GM19452 (cell line): ENCODE data around the gene DNER.
A peak's percentile ranks its signal among the peaks of the same experiment; 100 is the strongest.
"Not testable (repeated sequence)": the region's sequence is repeated elsewhere in the genome, so short reads cannot be mapped to it uniquely, and the experiment has no call there.

ENCODE experiments used
- ATAC-seq: cut with Tn5 transposase; IDR thresholded peaks from one replicate; pipeline ENCODE4 v1.9.1; 2021; ENCODE audit not compliant: unreplicated experiment

DNER gene

GRCh38 chr2:229715895-229716507 is 1.6 kb upstream of the DNER start:
- no peak for ATAC-seq

GRCh38 chr2:229714736-229715541 is 584 bp upstream of the DNER start:
- peak; percentile 27 for ATAC-seq

- ATAC-seq, result peak; percentile 25
These were observed 830 bp downstream of the DNER start for GRCh38 chr2:229713371-229714079.

DNA sequence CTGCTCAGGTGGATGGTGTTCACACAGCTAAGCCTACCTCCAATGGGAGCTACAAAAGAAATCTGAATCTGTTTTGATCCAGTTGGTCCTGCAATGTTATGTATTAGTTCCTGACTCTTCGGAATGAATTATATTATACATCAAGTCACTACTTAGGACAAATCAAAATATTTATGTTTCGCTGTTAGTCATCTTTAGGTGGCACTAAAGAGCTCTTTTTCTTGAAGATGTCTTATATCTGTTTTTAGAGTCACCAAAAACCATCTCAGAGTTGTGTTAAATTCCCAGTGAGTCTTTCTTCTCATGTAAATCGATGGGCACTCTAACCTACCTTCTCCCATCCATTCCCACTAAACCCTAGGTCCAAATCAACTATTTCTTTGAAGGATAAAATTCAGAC is 2.2 kb downstream of the DNER start:
- ATAC-seq, result no peak

DNA sequence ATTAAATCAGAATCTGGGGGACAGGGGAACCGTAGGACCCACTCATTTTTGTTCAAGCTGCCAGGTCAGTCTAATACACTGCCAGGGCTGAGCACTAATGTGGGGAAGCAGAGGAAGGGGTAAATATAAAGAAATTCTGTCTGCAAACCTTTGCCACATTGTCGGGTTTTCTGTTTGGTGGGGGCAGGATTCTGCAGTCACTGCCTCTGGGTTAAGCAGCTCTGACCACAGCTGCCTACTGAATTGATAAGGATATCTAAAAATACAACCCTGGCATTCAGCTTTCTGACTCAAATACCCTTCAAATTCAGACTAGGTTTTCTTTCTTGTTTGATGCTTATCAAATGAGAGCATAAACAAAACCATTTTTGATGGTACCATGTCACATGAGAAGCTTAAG is 6.0 kb downstream of the DNER start:
- no peak for ATAC-seq

DNA sequence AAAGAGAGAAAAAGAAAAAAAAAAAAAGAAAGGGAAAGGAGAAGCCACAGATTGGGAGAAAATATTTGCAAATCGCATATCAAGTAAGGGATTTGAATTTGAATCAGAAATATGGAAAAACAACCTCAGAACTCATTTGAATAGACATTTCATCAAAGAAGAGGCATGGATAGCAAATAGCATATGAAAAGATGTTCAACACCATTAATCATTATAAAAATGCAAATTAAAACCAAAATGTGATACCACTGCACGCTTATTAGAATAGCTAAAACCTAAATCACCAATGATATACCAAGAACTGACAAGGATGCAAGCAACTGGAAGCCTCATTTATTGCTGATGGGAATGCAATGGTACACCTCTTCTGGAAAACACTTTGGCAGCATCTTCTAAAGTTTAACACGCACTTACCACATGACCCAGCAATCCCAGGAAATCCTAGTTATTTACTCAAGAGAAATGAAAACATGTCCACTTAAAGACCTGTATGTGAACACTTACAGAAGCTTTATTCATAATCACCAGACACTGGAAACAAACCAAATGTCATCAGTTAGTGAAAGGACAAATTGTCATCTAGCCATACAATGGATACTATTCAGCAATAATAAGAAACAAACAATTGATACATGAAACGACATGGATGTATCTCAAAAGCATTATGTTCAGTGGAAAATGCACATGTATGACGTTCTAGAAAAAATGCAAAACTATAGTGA is 10.3 kb downstream of the DNER start:
- no peak for ATAC-seq

- ATAC-seq, result no peak
These were observed 12.6 kb downstream of the DNER start for GRCh38 chr2:229701716-229702115.

DNA sequence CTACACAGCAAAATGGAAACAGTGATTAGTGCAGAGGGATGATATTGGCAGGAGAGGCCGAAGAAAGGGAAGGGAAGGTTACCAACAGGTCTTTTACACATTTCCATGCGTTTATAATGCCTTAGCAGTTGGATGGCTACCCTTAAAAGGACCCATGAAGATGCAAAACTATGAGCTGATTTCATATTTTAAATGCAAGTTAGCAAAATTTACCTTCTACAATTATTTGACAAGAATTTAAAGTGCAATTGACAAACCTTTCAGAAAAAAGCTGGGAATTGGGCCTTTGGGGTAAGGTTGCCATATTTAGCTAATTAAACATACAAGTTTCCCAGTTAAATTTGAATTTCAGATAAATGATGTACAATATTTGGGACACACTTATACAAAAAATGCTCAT is 13.3 kb downstream of the DNER start:
- no peak for ATAC-seq

DNA sequence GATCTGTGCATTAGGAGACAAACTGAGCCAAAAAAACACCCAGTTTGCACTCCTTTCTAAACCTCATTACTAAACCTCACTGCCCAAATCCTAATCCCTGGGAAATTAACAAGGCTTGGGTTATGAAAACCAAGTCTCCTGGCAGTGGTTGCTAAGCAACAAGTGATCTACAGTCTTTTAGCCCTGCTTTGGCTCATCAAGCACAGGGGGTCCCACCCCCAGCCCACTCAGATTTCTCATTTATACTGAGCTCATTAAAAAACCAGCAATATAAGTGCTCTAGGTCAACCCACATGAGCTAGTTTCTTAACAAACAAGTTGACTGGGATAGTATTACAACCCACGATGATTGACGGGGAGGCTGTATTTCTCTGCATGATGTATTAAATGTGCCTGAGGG is 18.4 kb downstream of the DNER start:
- ATAC-seq, result no peak

DNA sequence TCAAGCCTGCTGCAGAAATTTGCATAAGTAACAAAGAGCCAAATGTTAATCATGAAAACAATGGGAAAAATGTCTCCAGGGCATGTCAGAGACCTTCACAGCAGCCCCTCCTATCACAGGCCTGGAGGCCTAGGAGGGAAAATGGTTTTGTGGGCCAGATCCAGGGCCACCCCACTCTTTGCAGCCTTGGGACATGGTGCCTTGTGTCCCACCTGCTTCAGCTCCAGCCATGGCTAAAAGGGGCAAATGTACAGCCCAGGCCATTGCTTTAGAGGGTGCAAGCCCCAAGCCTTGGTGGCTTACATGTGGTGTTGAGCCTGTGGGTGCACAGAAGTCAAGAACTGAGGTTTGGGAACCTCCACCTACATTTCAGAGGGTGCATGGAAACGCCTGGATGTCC is 20.5 kb downstream of the DNER start:
- ATAC-seq, result not testable (repeated sequence)

GRCh38 chr2:229691631-229692030 is 22.7 kb downstream of the DNER start:
- no peak for ATAC-seq

- ATAC-seq, result no peak
These were observed 25.0 kb downstream of the DNER start for GRCh38 chr2:229689307-229689839.

GRCh38 chr2:229688141-229688540 is 26.2 kb downstream of the DNER start:
- no peak for ATAC-seq

GRCh38 chr2:229686122-229686919 is 28.0 kb downstream of the DNER start:
- no peak for ATAC-seq

- ATAC-seq, result no peak
These were observed 29.3 kb downstream of the DNER start for GRCh38 chr2:229684942-229685562.

- no peak for ATAC-seq
These were observed 34.8 kb downstream of the DNER start for GRCh38 chr2:229679393-229680125.

- no peak for ATAC-seq
These were observed 38.8 kb downstream of the DNER start for GRCh38 chr2:229675569-229675968.

GRCh38 chr2:229674830-229675530 is 39.4 kb downstream of the DNER start:
- no peak for ATAC-seq

- ATAC-seq, result no peak
These were observed 40.7 kb downstream of the DNER start for GRCh38 chr2:229673676-229674075.
